Measurements from ENCODE around the gene CYP2A13. TPM values are rescaled to one million over a fixed set of nuclear protein-coding genes. Genes with fewer than 3 reads are reported as not detected.
A peak's percentile ranks its signal among the peaks of the same experiment; 100 is the strongest.
"Not testable (repeated sequence)": the region's sequence is repeated elsewhere in the genome, so short reads cannot be mapped to it uniquely, and the experiment has no call there.

Gene CYP2A13
- total RNA-seq, 4 donors from 2014 or later = not detected

- 79% methylated on average over 8 of the region's 8 CpGs for WGBS
- H3K27me3 ChIP-seq = peaks cover 0 to 22% (median 0%) of the 10 kb centered on the region in 4 donors
- no peaks in the 10 kb centered on the region for H3K36me3 ChIP-seq
- TF ChIP-seq EP300 (IDR thresholded peaks at IDR 0.05) (no peak), POLR2AphosphoS5 (IDR thresholded peaks at IDR 0.05) (no peak), POLR2A (IDR thresholded peaks at IDR 0.05; ENCODE audit: low read depth) (no peak), CTCF (IDR thresholded peaks at IDR 0.05) (no peak)
- no peak overlapping the region for H3K4me3 ChIP-seq
- H3K4me1 ChIP-seq = no peaks in the 10 kb centered on the region
- no peaks in the 10 kb centered on the region for H3K9me3 ChIP-seq
- DNase-seq (ENCODE audit: extremely low spot score) = no peak
- intact Hi-C loops (cut with DNase I) = no loop called here
- H3K27ac ChIP-seq (replicated peaks in 1 of 4) = no peak overlapping the region
Measured at GRCh38 chr19:41116261-41116660, 28.0 kb downstream of the CYP2A13 start.

DNA sequence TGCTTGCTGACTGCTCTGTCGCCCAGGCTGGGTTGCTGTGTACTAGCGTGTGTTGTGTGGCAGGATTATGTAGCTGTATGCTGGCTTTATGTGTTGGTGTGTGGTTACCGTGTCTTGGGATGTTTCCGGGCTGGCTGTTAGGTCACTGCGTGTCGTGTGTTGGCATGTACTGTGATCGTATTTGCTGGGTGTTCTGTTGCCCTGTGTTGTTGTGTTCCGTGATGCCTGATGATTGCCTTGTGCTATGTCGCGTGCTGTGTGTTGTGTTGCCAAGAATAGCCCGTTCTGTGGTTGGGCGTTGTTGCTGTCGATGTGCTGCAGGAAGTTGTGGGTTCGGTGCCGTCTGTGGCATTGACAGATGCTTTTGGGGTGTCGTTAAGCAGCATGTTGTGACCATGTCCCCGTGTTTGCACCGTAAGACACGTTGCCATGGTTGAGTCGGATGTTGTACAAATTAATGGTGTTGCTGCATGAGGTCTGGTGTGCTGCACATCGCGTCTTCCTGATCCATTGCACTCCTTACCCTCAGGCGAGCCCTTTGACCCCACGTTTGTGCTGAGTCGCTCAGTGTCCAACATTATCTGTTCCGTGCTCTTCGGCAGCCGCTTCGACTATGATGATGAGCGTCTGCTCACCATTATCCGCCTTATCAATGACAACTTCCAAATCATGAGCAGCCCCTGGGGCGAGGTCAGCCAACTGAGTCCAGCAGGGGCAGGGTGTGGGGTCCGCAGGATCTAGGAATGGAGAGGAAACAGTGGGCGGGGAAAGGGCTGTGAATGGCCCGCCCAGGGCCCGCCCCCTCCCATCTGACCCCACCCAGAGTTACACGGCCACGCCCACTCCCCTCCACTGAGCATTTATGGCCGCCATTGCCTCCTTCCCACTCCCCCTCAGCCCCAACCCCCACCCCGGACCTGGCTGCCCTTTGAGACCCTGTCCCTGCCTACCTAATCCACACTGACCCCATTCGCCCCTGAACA lies 33.0 kb downstream of the CYP2A13 start:
- H3K4me3 ChIP-seq; DNase-seq (ENCODE audit: extremely low spot score); H3K4me1 ChIP-seq; H3K27ac ChIP-seq (replicated peaks in 1 of 4); H3K9me3 ChIP-seq; H3K36me3 ChIP-seq; intact Hi-C loops (cut with DNase I): not testable (repeated sequence)
- 83% methylated on average over 20 of the region's 41 CpGs for WGBS
- peaks cover 0 to 15% (median 0%) of the 10 kb centered on the region in 4 donors for H3K27me3 ChIP-seq

DNA sequence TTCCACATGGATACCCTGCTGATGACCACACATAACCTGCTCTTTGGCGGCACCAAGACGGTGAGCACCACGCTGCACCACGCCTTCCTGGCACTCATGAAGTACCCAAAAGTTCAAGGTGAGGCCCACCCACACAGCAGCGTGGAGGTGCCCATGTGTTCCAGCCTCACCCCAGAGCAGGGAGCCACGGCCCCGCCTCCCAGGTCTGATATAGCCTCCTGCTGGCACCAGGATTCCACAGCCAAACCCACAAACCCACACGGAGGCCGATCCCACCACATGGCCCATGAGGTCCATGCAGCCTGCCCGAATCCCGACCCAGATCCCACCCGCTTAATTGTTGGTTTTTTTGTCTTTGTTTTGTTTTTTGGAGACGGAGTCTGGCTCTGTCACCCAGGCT lies 34.6 kb downstream of the CYP2A13 start:
- H3K27me3 ChIP-seq = peaks cover 0 to 12% (median 0%) of the 10 kb centered on the region in 4 donors
- H3K9me3 ChIP-seq; H3K4me1 ChIP-seq; intact Hi-C loops (cut with DNase I); DNase-seq (ENCODE audit: extremely low spot score); H3K27ac ChIP-seq (replicated peaks in 1 of 4); H3K36me3 ChIP-seq; H3K4me3 ChIP-seq: not testable (repeated sequence)
- WGBS = 89% methylated on average over 12 of the region's 13 CpGs

GRCh38 chr19:41123716-41124294 lies 35.6 kb downstream of the CYP2A13 start:
- no peak overlapping the region for H3K27ac ChIP-seq (replicated peaks in 1 of 4)
- H3K36me3 ChIP-seq = no peaks in the 10 kb centered on the region
- DNase-seq (ENCODE audit: extremely low spot score) = no peak
- H3K9me3 ChIP-seq = no peaks in the 10 kb centered on the region
- WGBS = 88% methylated on average over 11 of the region's 11 CpGs
- TF ChIP-seq CTCF (IDR thresholded peaks at IDR 0.05) (no peak), POLR2A (IDR thresholded peaks at IDR 0.05; ENCODE audit: low read depth) (no peak), EP300 (IDR thresholded peaks at IDR 0.05) (no peak), POLR2AphosphoS5 (IDR thresholded peaks at IDR 0.05) (no peak)
- intact Hi-C loops (cut with DNase I) = no loop called here
- peaks cover 0 to 6% (median 0%) of the 10 kb centered on the region in 4 donors for H3K27me3 ChIP-seq
- H3K4me1 ChIP-seq = peaks cover 0 to 12% (median 10%) of the 10 kb centered on the region in 4 donors
- H3K4me3 ChIP-seq = no peak overlapping the region

DNA sequence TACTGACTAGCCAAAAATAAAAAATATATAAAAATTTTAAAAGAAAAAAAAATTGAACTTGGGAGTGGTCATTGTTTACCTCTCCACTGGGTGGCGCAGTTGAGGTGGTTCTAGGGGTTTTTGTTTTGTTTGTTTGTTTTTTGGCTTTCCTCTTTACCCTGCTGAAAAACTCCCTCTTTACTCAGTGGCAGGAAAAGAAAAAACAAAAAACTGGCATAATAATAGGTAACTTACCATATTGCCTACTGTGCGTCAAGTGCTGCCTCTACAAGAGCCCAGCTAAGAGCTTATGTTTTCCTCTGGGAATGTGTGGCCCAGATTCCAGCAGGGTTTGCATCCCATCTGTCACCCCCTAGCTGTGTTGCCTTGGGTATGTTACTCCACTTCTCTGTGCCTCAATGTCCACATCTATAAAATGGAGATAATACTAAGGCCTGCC lies 38.5 kb downstream of the CYP2A13 start:
- 59% methylated on average over 2 of the region's 2 CpGs for WGBS
- H3K4me3 ChIP-seq; H3K27ac ChIP-seq (replicated peaks in 1 of 4); H3K27me3 ChIP-seq; DNase-seq (ENCODE audit: extremely low spot score); H3K9me3 ChIP-seq; intact Hi-C loops (cut with DNase I); H3K36me3 ChIP-seq: not testable (repeated sequence)
- peak; percentile 45 to 68 (median 64) for TF ChIP-seq CTCF (IDR thresholded peaks at IDR 0.05)
- H3K4me1 ChIP-seq = peaks cover 0 to 12% (median 10%) of the 10 kb centered on the region in 4 donors

DNA sequence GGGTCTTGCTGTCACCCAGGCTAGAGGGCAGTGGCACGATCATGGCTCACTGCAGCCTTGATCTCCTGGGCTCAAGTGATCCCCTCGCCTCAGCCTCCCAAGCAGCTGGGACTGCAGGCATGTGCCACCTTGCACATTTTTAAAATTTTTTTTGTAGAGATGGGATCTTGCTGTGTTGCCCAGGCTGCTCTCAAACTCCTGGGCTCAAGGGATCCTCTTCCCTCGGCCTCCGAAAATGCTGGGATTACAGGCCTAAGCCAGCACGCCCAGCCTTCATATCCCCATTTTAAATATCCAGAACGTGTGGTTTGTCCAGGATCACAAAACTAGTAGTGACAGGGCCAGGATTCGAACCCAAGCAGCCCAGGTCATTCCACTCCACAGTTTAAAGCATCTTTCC lies 39.1 kb downstream of the CYP2A13 start:
- H3K27me3 ChIP-seq; DNase-seq (ENCODE audit: extremely low spot score); H3K27ac ChIP-seq (replicated peaks in 1 of 4); H3K36me3 ChIP-seq; H3K4me3 ChIP-seq; H3K9me3 ChIP-seq; intact Hi-C loops (cut with DNase I): not testable (repeated sequence)
- 83% methylated on average over 7 of the region's 7 CpGs for WGBS
- peaks cover 0 to 12% (median 10%) of the 10 kb centered on the region in 4 donors for H3K4me1 ChIP-seq
